GM10266 (cell line): ENCODE results near the gene RERG.

Experiments used
- DNase-seq: peaks from one replicate; pipeline ENCODE4 v3.0.0; 2012; ENCODE audit errors: extremely low spot score
- TF ChIP-seq, protein P1 (sequence below): IDR thresholded peaks from 2 replicates; pipeline ENCODE4 v1.5.1; 2012; ENCODE audit warnings: mild to moderate bottlenecking, low read depth; ENCODE audit not compliant: control insufficient read depth, insufficient read depth; ENCODE audit errors: missing control alignments

Gene RERG, protein sequence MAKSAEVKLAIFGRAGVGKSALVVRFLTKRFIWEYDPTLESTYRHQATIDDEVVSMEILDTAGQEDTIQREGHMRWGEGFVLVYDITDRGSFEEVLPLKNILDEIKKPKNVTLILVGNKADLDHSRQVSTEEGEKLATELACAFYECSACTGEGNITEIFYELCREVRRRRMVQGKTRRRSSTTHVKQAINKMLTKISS

GRCh38 chr12:15220915-15221885 is at the start of gene RERG:
Gene RERG, minus strand, starts transcription at chr12:15221417. Its CDS starts 3,928 bp downstream, at chr12:15217489.
- TF ChIP-seq, protein P1, sequence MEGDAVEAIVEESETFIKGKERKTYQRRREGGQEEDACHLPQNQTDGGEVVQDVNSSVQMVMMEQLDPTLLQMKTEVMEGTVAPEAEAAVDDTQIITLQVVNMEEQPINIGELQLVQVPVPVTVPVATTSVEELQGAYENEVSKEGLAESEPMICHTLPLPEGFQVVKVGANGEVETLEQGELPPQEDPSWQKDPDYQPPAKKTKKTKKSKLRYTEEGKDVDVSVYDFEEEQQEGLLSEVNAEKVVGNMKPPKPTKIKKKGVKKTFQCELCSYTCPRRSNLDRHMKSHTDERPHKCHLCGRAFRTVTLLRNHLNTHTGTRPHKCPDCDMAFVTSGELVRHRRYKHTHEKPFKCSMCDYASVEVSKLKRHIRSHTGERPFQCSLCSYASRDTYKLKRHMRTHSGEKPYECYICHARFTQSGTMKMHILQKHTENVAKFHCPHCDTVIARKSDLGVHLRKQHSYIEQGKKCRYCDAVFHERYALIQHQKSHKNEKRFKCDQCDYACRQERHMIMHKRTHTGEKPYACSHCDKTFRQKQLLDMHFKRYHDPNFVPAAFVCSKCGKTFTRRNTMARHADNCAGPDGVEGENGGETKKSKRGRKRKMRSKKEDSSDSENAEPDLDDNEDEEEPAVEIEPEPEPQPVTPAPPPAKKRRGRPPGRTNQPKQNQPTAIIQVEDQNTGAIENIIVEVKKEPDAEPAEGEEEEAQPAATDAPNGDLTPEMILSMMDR: peak; percentile 96
- peak; percentile 78 for DNase-seq

DNA sequence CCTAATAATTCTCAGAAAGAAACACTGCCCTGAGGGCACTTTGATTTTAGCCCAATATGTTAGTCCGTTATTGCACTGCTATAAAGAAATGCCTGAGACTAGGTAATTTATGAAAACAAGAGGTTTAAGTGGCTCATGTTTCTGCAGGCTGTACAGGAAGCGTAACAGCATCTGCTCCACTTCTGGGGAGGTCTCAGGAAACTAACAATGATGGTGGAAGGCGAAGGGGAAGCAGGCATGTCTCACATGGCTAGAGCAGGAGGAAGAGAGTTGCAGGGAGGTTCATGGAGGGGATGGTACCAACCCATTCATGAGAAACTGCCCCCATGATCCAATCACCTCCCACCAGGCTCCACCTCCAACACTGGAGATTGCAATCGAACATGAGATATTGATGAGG is 49.4 kb upstream of the RERG start:
- TF ChIP-seq, protein P1: no peak
- no peak for DNase-seq

- TF ChIP-seq, protein P1: peak; percentile 82
- DNase-seq: peak; percentile 56
Observed at GRCh38 chr12:15268927-15269552, 47.8 kb upstream of the RERG start.

- TF ChIP-seq, protein P1: no peak
- DNase-seq: no peak
Observed at GRCh38 chr12:15268309-15268708, 47.1 kb upstream of the RERG start.

DNA sequence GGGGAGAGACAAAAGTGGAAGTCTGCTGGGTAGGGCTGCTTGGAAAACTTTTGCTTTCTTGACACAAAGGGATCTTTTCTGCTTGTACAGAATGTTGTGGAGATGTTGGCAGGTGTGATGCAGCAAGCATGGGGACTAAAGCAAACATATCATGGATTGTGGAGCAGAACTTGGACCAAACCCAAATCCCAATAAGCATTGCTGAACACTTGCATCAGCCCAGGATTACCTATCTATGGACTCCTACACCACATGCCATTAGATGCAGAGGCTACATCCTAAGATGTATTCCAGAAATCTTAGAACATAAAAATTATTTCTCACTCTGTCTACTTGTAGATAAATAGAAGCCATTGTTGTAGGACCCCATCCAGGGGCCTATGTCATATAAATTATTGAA is 44.7 kb upstream of the RERG start:
- TF ChIP-seq, protein P1: no peak
- DNase-seq: no peak

GRCh38 chr12:15256761-15257160 is 35.5 kb upstream of the RERG start:
- no peak for DNase-seq
- TF ChIP-seq, protein P1: no peak
